Type B pancreatic cell (in vitro differentiated cells): ENCODE results near the gene ADIPOR2. TPM values are rescaled to one million over a fixed set of nuclear protein-coding genes. Genes with fewer than 3 reads are reported as not detected.

Experiments
- DNase-seq: peaks from one replicate; pipeline ENCODE4 v3.0.0; 2021; ENCODE audit warnings: mixed read lengths; ENCODE audit not compliant: unreplicated experiment; ENCODE audit errors: extremely low spot score
- H3K27ac Mint-ChIP-seq: 2 replicates; pipeline ENCODE4 v1.8.0; 2021; ENCODE audit warnings: mild to moderate bottlenecking, mixed read lengths
- H3K27me3 Mint-ChIP-seq: 2 replicates; pipeline ENCODE4 v1.8.0; 2021; ENCODE audit warnings: mixed read lengths
- H3K36me3 Mint-ChIP-seq: 2 replicates; pipeline ENCODE4 v1.8.0; 2021; ENCODE audit warnings: mixed read lengths
- H3K4me1 Mint-ChIP-seq: one replicate; pipeline ENCODE4 v1.8.0; 2021; ENCODE audit warnings: mixed read lengths; ENCODE audit not compliant: unreplicated experiment
- H3K4me3 Mint-ChIP-seq: 2 replicates; pipeline ENCODE4 v1.8.0; 2021; ENCODE audit warnings: mild to moderate bottlenecking, mixed read lengths
- H3K9me3 Mint-ChIP-seq: 2 replicates; pipeline ENCODE4 v1.8.0; 2021; ENCODE audit warnings: mixed read lengths
- total RNA-seq: library from RNA; stranded (reverse); gene quantifications from 2 replicates; pipeline ENCODE4 v1.2.1, GENCODE V29; 2021; ENCODE audit warnings: low replicate concordance
- TF ChIP-seq, protein P1 (sequence below): fragments of 200-600 bp; sonication (generic); conservative IDR thresholded peaks from 2 replicates; pipeline ENCODE4 v1.5.0; 2021; ENCODE audit warnings: antibody characterized with exemption, mild to moderate bottlenecking

ADIPOR2 gene
- total RNA-seq, 1 donor from 2014 or later: 49.2 TPM

DNA sequence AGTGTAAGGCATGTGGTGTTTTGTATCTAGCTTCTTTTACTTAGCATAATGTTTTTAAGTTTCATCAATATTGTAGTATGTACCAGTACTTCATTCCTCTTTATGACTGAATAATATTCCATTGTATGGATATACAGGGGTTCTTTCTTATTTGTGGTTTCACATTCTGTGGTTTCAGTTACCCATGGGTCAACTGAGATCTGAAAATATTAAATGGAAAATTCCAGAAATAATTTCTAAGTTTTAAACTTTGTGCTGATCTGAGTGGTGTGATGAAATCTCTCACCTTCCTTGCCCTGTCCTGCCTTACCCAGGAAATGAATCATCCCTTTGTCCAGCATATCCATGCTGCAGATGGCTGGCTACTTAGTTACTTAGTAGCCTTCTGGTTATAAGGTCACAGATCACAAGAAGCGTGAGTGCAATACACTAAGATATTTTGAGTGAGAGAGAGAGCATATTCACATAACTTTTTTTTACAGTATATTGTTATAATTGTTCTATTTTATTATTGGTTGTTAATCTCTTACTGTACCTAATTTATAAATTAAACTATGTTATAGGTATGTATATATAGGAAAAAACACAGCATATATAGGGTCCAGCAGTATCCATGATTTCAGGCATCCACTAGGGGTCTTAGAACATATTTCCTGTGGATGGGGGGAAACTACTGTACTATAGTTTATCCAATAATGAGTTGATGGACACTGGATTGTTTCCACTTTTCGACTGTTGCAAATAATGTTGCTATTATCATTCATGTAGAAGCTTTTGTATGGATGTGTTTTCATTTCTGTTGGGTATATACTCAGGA is 69.9 kb downstream of the ADIPOR2 start:
- Mint-ChIP-seq H3K27me3 (no peaks in the 10 kb centered on the region), H3K27ac (no peak overlapping the region), H3K4me1 (peaks cover 3% of the 10 kb centered on the region), H3K36me3 (peaks cover 34% of the 10 kb centered on the region), H3K9me3 (no peaks in the 10 kb centered on the region), H3K4me3 (no peak overlapping the region)
- TF ChIP-seq, protein P1, sequence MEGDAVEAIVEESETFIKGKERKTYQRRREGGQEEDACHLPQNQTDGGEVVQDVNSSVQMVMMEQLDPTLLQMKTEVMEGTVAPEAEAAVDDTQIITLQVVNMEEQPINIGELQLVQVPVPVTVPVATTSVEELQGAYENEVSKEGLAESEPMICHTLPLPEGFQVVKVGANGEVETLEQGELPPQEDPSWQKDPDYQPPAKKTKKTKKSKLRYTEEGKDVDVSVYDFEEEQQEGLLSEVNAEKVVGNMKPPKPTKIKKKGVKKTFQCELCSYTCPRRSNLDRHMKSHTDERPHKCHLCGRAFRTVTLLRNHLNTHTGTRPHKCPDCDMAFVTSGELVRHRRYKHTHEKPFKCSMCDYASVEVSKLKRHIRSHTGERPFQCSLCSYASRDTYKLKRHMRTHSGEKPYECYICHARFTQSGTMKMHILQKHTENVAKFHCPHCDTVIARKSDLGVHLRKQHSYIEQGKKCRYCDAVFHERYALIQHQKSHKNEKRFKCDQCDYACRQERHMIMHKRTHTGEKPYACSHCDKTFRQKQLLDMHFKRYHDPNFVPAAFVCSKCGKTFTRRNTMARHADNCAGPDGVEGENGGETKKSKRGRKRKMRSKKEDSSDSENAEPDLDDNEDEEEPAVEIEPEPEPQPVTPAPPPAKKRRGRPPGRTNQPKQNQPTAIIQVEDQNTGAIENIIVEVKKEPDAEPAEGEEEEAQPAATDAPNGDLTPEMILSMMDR: no peak
- no peak for DNase-seq

DNA sequence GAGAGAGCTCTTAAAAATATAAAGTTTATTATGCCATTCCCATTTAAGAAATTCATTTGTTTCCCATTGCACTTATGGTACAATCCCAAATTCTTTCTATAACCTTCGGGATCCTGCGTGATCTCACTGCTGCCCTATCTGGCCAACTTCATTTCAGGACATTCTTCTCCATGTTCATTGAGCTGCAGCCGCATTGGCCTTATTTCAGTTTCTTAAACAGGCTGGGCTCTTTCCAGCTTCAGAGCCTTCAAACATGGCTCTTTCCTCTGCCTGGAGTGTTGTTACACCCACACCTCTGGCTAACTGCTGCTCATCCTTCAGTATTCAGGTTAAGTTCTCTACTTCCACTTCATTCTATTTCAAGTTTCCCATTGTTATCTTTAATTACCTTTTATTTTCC is 71.0 kb downstream of the ADIPOR2 start:
- Mint-ChIP-seq H3K4me1 (peaks cover 3% of the 10 kb centered on the region), H3K9me3 (no peaks in the 10 kb centered on the region), H3K4me3 (no peak overlapping the region), H3K36me3 (peaks cover 29% of the 10 kb centered on the region), H3K27ac (no peak overlapping the region), H3K27me3 (no peaks in the 10 kb centered on the region)
- DNase-seq: no peak
- TF ChIP-seq, protein P1: no peak

DNA sequence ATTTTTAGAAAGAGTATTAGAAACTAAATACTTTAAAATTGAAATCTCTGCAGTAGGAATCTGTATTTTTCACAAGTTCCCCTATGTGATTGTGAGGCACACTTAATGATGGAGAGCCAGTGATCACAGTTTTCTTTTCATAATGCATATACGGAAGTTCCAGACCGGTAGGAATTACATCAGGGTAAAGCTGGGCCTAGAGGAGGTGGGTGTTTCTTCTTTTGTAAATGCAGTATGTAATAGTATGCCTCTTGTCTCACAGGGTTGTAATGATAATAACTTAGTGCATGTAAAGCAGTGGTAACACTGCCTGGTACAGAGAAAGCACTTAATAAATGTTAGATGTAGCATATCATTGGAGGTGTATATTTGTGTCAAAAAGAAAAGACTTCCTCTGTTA is 72.3 kb downstream of the ADIPOR2 start:
- DNase-seq: no peak
- Mint-ChIP-seq H3K27ac (no peak overlapping the region), H3K9me3 (no peaks in the 10 kb centered on the region), H3K36me3 (peaks cover 25% of the 10 kb centered on the region), H3K4me3 (no peak overlapping the region), H3K27me3 (no peaks in the 10 kb centered on the region), H3K4me1 (peaks cover 3% of the 10 kb centered on the region)
- TF ChIP-seq, protein P1: no peak

DNA sequence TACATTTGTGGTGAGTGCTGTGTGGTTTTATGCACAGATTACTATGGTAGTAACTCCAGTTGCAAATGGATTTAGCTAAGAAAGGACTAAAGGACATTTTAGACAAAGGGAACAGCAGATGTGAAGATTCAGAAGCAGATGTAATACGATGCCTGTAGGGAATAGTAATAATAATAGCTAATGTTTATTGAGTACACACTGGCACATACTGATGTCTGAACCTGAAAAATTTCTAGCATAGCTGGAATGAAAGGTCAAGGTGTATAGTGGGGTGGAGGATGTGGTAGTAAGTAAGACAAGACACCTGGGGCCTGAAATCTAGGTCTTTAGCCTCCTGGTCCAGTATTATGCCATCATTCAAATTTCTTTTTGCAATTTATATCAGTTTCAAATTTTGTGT is 75.2 kb downstream of the ADIPOR2 start:
- Mint-ChIP-seq H3K36me3 (peaks cover 12% of the 10 kb centered on the region), H3K27me3 (no peaks in the 10 kb centered on the region), H3K4me1 (no peaks in the 10 kb centered on the region), H3K4me3 (no peak overlapping the region), H3K27ac (no peak overlapping the region), H3K9me3 (no peaks in the 10 kb centered on the region)
- no peak for DNase-seq
- TF ChIP-seq, protein P1: no peak

DNA sequence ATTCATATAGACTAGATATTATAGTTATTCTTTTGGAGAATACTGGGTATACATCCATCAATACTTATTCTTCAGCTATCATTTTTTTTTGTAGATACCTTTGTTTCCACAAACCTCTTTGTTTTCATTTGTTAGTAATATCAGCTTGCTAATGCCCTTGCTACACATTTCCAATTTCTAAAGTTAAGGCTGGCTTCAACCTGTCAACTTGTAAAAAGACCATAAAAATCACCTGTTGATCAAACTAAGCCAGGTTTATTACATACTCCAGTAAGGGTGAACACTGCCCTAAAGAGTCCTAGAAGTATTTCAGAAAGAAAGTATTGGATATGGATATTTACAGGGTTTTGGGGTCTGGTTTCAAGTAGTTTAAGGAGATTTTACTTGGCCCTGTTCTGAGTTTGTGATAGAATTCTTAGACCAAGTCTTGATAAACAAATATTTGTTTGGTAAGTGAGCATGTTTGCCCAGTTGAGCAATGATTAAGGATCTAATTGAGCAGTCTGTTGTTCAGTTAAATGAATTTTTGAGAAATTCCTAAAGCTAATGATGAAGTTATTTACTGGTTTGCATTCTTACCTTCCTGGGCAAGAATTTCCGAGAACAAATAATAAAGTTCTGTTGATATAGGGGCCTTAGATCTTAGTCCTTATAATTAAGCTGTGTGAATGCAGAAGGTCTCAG is 76.7 kb downstream of the ADIPOR2 start:
- no peaks in the 10 kb centered on the region for H3K9me3 Mint-ChIP-seq
- TF ChIP-seq, protein P1: no peak
- H3K27me3 Mint-ChIP-seq: no peaks in the 10 kb centered on the region
- no peak for DNase-seq
- H3K4me3 Mint-ChIP-seq: no peak overlapping the region
- H3K27ac Mint-ChIP-seq: no peak overlapping the region
- no peaks in the 10 kb centered on the region for H3K4me1 Mint-ChIP-seq
- peaks cover 16% of the 10 kb centered on the region for H3K36me3 Mint-ChIP-seq
